HCT116 (cell line): ENCODE results near the gene NT5DC2. TPM values are rescaled to one million over a fixed set of nuclear protein-coding genes. Genes with fewer than 3 reads are reported as not detected.
"Not testable (repeated sequence)": the region's sequence is repeated elsewhere in the genome, so short reads cannot be mapped to it uniquely, and the experiment has no call there.

Source experiments
- ATAC-seq: fragments of 200-7000 bp; cut with Tn5 transposase; 2 replicates; pipeline ENCODE4 v1.9.1; 2020; ENCODE audit warnings: mild to moderate bottlenecking, moderate library complexity
- BruUV-seq: library from RNA; stranded (reverse); fragments of 400-500 nt; replicated peaks from 2 replicates; lab custom pipeline; 2021; lab: Mats Ljungman, UMichigan
- CTCF ChIA-PET: fragments of 300-600 bp; sonication (Branson Sonifier 250); formaldehyde crosslinking; loops from one replicate; lab custom pipeline; 2021; ENCODE audit warnings: antibody characterized with exemption; lab: Charles Lee
- POLR2A ChIA-PET: fragments of 300-600, 350-600 bp; sonication (Branson Sonifier 250); formaldehyde crosslinking; loops from one replicate; lab custom pipeline; 2021; ENCODE audit warnings: antibody characterized with exemption; lab: Charles Lee
- RAD21 ChIA-PET, 2 experiments: fragments of 300-600 bp; sonication (Branson Sonifier 250); formaldehyde crosslinking; loops; one replicate each; lab custom pipeline; 2023; ENCODE audit warnings: low total read pairs in 2 of 2; ENCODE audit not compliant: uncharacterized antibody in 2 of 2, unreplicated experiment in 2 of 2, low non-redundant PET in 1 of 2; lab: Charles Lee
- DNase-seq: peaks from one replicate; pipeline ENCODE4 v3.0.0-alpha.2; 2010; ENCODE audit warnings: low read depth, low spot score
- H2AFZ ChIP-seq: fragments of 200-600 bp; shearing (Covaris generic), sonication (generic); 2 replicates; pipeline ENCODE4 v1.6.1; 2017; ENCODE audit warnings: low read depth, mixed run types, mixed read lengths, antibody characterized with exemption, low read length; ENCODE audit not compliant: poor library complexity, severe bottlenecking
- H3K27ac ChIP-seq: 2 replicates; pipeline ENCODE4 v1.5.1; 2012; ENCODE audit warnings: low read depth, low read length
- H3K27me3 ChIP-seq: fragments of 200-600 bp; sonication (generic); 2 replicates; pipeline ENCODE4 v1.6.1; 2016; ENCODE audit warnings: mixed run types, low read length, mixed read lengths; ENCODE audit not compliant: insufficient read depth
- H3K36me3 ChIP-seq, 2 experiments: fragments of 200-500 bp in 1 of 2; fragments of 200-600 bp in 1 of 2; sonication (Bioruptor generic) in 1 of 2; sonication (generic) in 1 of 2; 2 replicates each; pipeline versions ENCODE4 v1.5.1 to v1.6.1; 2014 to 2016; ENCODE audit warnings: low read length in 2 of 2, inconsistent platforms in 1 of 2, mixed read lengths in 1 of 2, mixed run types in 1 of 2; ENCODE audit not compliant: insufficient read depth in 2 of 2, control insufficient read depth in 1 of 2
- H3K4me1 ChIP-seq, 2 experiments: fragments of 200-600 bp in 1 of 2; sonication (generic) in 1 of 2; 2 replicates each; pipeline versions ENCODE4 v1.5.1 to v1.6.1; 2012 to 2017; ENCODE audit warnings: low read length in 2 of 2, inconsistent platforms in 1 of 2, mild to moderate bottlenecking in 1 of 2, mixed read lengths in 1 of 2, mixed run types in 1 of 2, moderate library complexity in 1 of 2; ENCODE audit not compliant: insufficient read depth in 2 of 2, control insufficient read depth in 1 of 2
- H3K4me2 ChIP-seq: fragments of 200-600 bp; sonication (generic); 2 replicates; pipeline ENCODE4 v1.6.1; 2017; ENCODE audit warnings: mixed run types, low read length, mixed read lengths
- H3K4me3 ChIP-seq, 2 experiments: fragments of 200-600 bp in 1 of 2; sonication (generic) in 1 of 2; replicated peaks in 1 of 2; 2 replicates each; pipeline ENCODE4 v1.5.1; 2011 to 2016; ENCODE audit warnings: low read length in 2 of 2, control low read depth in 1 of 2, low read depth in 1 of 2, mild to moderate bottlenecking in 1 of 2, mixed read lengths in 1 of 2, mixed run types in 1 of 2
- H3K79me2 ChIP-seq: fragments of 200-600 bp; sonication (generic); 2 replicates; pipeline ENCODE4 v1.6.1; 2017; ENCODE audit warnings: mild to moderate bottlenecking, mixed run types, low read length, moderate library complexity, mixed read lengths; ENCODE audit not compliant: insufficient read depth
- H3K9ac ChIP-seq: fragments of 200-600 bp; sonication (generic); 2 replicates; pipeline ENCODE4 v1.6.1; 2016; ENCODE audit warnings: low read length, mixed read lengths
- H3K9me2 ChIP-seq: fragments of 200-600 bp; sonication (generic), shearing (Covaris generic); 2 replicates; pipeline ENCODE4 v1.6.1; 2017; ENCODE audit warnings: mixed run types, mild to moderate bottlenecking, moderate library complexity; ENCODE audit not compliant: insufficient read depth
- H3K9me3 ChIP-seq, 2 experiments: fragments of 200-500 bp in 1 of 2; fragments of 200-600 bp in 1 of 2; sonication (Bioruptor generic) in 1 of 2; sonication (generic) in 1 of 2; 2 replicates each; pipeline ENCODE4 v1.6.1; 2014 to 2017; ENCODE audit warnings: low read length in 2 of 2, mixed read lengths in 2 of 2, inconsistent platforms in 1 of 2, low read depth in 1 of 2, mild to moderate bottlenecking in 1 of 2, mixed run types in 1 of 2, moderate library complexity in 1 of 2; ENCODE audit not compliant: control insufficient read depth in 1 of 2, insufficient read depth in 1 of 2
- H4K20me1 ChIP-seq: fragments of 200-600 bp; sonication (generic), shearing (Covaris generic); 2 replicates; pipeline ENCODE4 v1.6.1; 2017; ENCODE audit warnings: mixed run types, mild to moderate bottlenecking, moderate library complexity; ENCODE audit not compliant: insufficient read depth
- ZBTB33 ChIP-seq: IDR thresholded peaks from 2 replicates; pipeline ENCODE4 v1.6.1; 2011; ENCODE audit warnings: mild to moderate bottlenecking, low read length, moderate library complexity; ENCODE audit not compliant: insufficient replicate concordance; ENCODE audit errors: extremely low read depth
- intact Hi-C: fragments of 100-400 bp; cut with micrococcal nuclease; formaldehyde crosslinking; loops from 2 replicates; pipeline ENCODE4 v1.10.0; 2022
- total RNA-seq: library from RNA; stranded (reverse); gene quantifications from one replicate; pipeline ENCODE4 v1.2.1, GENCODE V29; 2021; ENCODE audit not compliant: unreplicated experiment

NT5DC2 gene
- total RNA-seq, 1 experiment from 2014 or later = 125 TPM

- H3K4me2 ChIP-seq = no peak overlapping the region
- H3K9me2 ChIP-seq = no peaks in the 10 kb centered on the region
- ChIA-PET POLR2A (interaction anchor here (2.7 kb wide), 1 partner anchor 9 kb away, joined by 13 read pairs; the partner anchor contains the start of gene UQCC5), CTCF (no interaction called here), RAD21 (no interaction called here)
- BruUV-seq = no TSS peak
- peaks cover 18% of the 10 kb centered on the region for H3K79me2 ChIP-seq
- no peaks in the 10 kb centered on the region for H3K27me3 ChIP-seq
- no peaks in the 10 kb centered on the region for H3K9me3 ChIP-seq
- H4K20me1 ChIP-seq = no peaks in the 10 kb centered on the region
- ATAC-seq (no peak), DNase-seq (no peak)
- peaks cover 4 to 12% of the 10 kb centered on the region in 2 experiments; a peak in 3 of 4 replicates for H3K4me1 ChIP-seq
- TF ChIP-seq ZBTB33 = no peak
- no peak overlapping the region for H3K4me3 ChIP-seq
- no peak overlapping the region for H2AFZ ChIP-seq
- H3K36me3 ChIP-seq = peaks cover 11 to 17% of the 10 kb centered on the region in 2 experiments
- no peak overlapping the region for H3K27ac ChIP-seq
- intact Hi-C loops = no loop called here
- H3K9ac ChIP-seq = no peak overlapping the region
Measured at GRCh38 chr3:52527039-52527731, 6.5 kb downstream of the NT5DC2 start.

DNA sequence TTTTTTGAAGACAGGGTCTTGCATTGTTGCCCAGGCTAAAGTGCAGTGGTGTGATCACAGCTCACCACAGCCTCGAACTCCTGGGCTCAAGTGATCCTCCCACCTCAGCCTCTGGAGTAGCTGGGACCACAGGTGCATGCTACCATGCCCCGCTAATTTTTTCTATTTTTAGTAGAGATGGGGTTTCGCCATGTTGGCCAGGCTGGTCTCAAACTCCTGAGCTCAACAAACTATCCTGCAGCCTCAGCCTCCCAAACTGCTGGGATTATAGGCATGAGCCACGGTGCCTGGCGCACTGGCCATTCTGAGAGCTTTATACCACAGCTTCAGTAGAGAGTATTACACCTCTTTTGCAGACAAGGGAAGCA, 7.0 kb downstream of the NT5DC2 start:
- CTCF ChIA-PET, RAD21 ChIA-PET, H3K4me3 ChIP-seq, H4K20me1 ChIP-seq, H3K27me3 ChIP-seq, H2AFZ ChIP-seq, H3K9me2 ChIP-seq, H3K4me2 ChIP-seq, H3K9me3 ChIP-seq, H3K9ac ChIP-seq, H3K27ac ChIP-seq, DNase-seq, H3K4me1 ChIP-seq, BruUV-seq, ATAC-seq, intact Hi-C loops: not testable (repeated sequence)
- H3K36me3 ChIP-seq = peaks cover 11 to 17% of the 10 kb centered on the region in 2 experiments
- POLR2A ChIA-PET = interaction anchor here (2.7 kb wide), 1 partner anchor 9 kb away, joined by 13 read pairs; the partner anchor contains the start of gene UQCC5
- peaks cover 13% of the 10 kb centered on the region; the same call in 1 of the 2 replicates for H3K79me2 ChIP-seq
